HG02571 (cell line): Measurements from ENCODE around the gene SDR42E2.

ENCODE experiments used
- ATAC-seq: cut with Tn5 transposase; IDR thresholded peaks from one replicate; pipeline ENCODE4 v1.9.1; 2021; ENCODE audit warnings: mild to moderate bottlenecking, moderate library complexity; ENCODE audit not compliant: unreplicated experiment

SDR42E2 gene

GRCh38 chr16:22240023-22240710 lies 77.9 kb downstream of the SDR42E2 start:
- no peak for ATAC-seq
